Choroid plexus epithelial cell (primary cell): ENCODE data around the gene CRISP3.
"Not testable (repeated sequence)": the region's sequence is repeated elsewhere in the genome, so short reads cannot be mapped to it uniquely, and the experiment has no call there.

Source experiments
- DNase-seq: peaks from one replicate; pipeline ENCODE4 v3.0.0-alpha.2; 2010; ENCODE audit warnings: low read depth
- H3K4me3 ChIP-seq: 2 replicates; pipeline ENCODE4 v1.5.1; 2011; ENCODE audit warnings: low read depth, mild to moderate bottlenecking, control low read depth, low read length, moderate library complexity
- TF ChIP-seq, protein P1 (sequence below): conservative IDR thresholded peaks from 2 replicates; pipeline ENCODE4 v1.5.1; 2011; ENCODE audit warnings: low read depth, mild to moderate bottlenecking, control low read depth, inconsistent platforms, low read length, moderate library complexity

The CRISP3 gene

DNA sequence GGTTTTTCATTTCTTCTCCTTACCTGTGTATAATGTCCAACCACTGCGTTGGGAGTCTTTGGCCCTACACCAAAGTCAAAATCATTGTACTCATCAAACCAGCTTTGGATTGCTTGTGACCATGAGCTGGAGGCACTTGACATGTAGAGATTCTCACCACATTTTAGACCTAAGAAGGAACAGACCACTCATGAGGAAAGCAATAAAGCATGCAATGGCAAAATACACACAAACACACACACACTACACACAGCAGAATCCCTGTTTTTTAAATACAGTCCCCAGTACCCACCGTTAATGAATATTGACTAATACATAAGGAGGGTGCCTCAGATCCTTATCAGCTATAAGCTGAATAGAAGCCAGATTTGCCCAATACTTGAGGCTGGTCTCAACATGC is 10.5 kb downstream of the CRISP3 start:
- H3K4me3 ChIP-seq, result no peak overlapping the region
- DNase-seq, result no peak
- TF ChIP-seq, protein P1, sequence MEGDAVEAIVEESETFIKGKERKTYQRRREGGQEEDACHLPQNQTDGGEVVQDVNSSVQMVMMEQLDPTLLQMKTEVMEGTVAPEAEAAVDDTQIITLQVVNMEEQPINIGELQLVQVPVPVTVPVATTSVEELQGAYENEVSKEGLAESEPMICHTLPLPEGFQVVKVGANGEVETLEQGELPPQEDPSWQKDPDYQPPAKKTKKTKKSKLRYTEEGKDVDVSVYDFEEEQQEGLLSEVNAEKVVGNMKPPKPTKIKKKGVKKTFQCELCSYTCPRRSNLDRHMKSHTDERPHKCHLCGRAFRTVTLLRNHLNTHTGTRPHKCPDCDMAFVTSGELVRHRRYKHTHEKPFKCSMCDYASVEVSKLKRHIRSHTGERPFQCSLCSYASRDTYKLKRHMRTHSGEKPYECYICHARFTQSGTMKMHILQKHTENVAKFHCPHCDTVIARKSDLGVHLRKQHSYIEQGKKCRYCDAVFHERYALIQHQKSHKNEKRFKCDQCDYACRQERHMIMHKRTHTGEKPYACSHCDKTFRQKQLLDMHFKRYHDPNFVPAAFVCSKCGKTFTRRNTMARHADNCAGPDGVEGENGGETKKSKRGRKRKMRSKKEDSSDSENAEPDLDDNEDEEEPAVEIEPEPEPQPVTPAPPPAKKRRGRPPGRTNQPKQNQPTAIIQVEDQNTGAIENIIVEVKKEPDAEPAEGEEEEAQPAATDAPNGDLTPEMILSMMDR, result no peak

DNA sequence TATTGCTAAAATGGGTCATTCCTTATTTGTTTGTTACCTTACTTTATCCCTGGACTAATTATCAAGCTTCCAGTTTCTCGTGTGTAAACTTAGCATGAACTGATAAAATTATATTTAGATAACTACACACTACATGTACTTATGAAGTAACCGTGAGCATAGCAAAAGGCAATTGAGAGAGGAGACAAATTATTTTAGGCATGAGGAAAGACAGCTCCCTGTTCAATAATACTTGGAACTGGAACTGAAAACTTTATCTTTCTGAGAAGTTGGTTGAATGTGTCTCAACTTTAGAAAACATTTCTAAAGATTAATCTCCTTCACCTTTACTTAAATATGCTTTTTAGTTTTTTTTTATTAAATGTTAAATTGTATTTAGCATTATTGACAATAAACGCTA is 11.4 kb downstream of the CRISP3 start:
- TF ChIP-seq, protein P1, result no peak
- H3K4me3 ChIP-seq, result no peak overlapping the region
- no peak for DNase-seq

DNA sequence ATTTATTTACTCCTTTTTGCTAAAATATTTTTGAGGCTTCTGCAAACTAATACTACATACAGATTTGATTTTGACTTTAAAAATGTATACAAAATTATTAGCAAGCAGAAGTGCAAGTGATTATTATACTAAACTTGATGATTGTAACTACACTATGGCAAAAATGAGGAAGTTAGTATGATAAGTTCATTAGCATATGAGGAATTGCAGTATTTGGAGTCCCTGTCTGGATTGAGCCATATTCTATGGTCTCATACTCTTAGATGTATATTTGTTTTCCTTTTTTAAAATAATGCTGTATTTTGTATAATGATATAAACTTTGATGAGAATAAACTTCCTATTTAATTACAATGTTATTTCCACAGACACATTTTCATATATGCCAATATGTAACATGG is 13.9 kb downstream of the CRISP3 start:
- TF ChIP-seq, protein P1, result no peak
- DNase-seq, result no peak
- no peak overlapping the region for H3K4me3 ChIP-seq

DNA sequence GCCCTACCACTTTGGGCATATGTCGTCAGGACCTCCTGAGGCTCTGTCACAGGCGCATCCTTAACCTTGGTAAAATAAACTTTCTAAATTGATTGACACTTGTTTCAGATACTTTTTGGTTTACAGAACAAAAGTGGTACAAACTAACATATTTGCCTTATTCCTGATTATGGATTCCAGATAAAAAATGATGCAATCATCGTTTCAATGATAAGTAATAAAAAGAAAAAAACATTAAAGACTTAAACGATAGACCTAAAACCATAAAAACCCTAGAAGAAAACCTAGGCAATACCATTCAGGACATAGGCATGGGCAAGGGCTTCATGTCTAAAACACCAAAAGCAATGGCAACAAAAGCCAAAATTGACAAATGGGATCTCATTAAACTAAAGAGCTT is 20.3 kb downstream of the CRISP3 start:
- not testable (repeated sequence) for DNase-seq

DNA sequence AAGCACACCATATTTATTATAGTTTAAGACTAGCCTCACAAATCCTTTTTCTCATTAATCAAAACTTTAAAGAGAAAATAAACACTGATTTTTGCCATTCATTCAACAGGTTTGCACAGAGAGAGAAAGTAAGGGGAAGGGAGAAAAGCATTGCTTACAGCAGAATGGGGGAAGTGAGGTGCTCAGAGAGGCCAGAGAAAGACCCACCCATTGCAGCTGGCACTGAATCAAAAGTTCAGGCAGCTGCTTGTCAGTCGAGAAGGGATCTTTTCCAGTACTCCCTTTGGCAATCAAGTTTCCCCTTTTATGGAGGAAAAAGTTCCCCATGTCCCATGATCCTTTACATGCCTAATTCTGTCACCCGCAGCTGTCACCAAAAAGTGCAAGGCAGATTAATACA is 22.9 kb downstream of the CRISP3 start:
- no peak for DNase-seq
- H3K4me3 ChIP-seq, result no peak overlapping the region
- TF ChIP-seq, protein P1, result no peak

More for the DNA sequence above, 20.3 kb downstream of the CRISP3 start:
- not testable (repeated sequence) for H3K4me3 ChIP-seq

DNA sequence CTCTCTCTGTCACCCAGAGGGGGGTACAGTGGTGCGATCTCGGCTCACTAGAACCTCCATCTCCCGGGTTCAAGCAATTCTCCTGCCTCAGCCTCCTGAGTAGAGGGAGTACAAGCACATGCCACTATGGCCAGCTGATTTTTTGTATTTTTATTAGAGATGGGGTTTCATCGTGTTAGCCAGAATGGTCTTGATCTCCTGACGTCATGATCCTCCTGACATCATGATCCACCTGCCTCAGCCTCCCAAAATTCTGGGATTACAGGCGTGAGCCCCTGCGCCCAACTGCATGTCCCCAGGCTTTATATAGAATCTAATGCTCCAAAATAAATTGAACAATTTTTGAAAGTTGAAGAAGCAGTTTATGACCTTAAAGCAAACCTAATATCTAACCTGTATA is 23.8 kb downstream of the CRISP3 start:
- DNase-seq, result no peak
- no peak overlapping the region for H3K4me3 ChIP-seq
- TF ChIP-seq, protein P1, result no peak

DNA sequence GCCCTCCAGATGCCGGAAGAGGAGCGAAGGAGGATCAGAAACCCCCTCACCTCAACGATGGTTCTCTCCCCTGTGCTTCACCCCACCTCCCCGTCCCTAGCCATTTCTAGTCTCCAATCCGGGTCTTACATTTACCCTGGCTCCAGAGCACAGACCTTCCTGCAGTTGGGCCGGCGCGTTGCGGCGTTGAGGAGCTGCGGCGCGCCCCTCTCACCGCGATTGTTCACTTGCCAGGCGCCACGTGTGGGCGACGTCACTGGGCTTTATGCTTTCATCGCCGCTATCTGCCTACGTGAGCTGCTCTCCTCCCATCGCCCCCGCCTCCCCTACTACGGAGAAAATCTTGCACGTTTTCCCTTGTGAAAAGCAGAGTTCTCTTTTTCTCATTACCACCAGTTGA is 30.8 kb downstream of the CRISP3 start, which contains the start of gene CRISP2:
Gene CRISP2 (minus strand): TSS at position 198 of the 400 bp plus-strand sequence. CDS start 4,347 bp downstream, outside the sequence.
- no peak for DNase-seq
- TF ChIP-seq, protein P1, result no peak
- H3K4me3 ChIP-seq, result no peak within 1 kb of the TSS

DNA sequence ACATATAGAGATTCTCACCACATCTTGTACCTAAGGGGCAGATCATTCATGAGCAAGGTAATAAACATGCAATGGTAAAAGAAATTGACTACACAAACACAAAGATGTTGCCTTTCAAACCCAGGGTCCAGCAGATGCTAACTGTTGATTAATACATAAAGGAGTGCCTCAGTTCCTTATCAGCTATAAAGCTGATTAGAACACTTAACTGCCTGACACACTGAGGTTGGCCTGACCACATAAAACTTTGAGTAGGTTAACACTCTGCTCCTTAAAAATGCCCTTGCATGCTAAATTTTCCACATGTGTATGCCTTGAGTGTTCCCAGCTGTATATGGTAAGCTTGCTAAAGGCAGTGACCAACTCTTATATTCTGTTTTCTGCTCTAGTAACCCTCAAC is 45.7 kb downstream of the CRISP3 start:
- TF ChIP-seq, protein P1, result no peak
- DNase-seq, result no peak
- no peak overlapping the region for H3K4me3 ChIP-seq
